Osteocyte (in vitro differentiated cells): ENCODE measurements around the gene REC8. TPM values are rescaled to one million over a fixed set of nuclear protein-coding genes. Genes with fewer than 3 reads are reported as not detected.

Source experiments
- DNase-seq: peaks from one replicate; pipeline ENCODE4 v3.0.0; 2021; ENCODE audit warnings: mixed read lengths; ENCODE audit not compliant: unreplicated experiment; ENCODE audit errors: extremely low spot score
- H3K27ac Mint-ChIP-seq: one replicate; pipeline ENCODE4 v1.8.0; 2021; ENCODE audit warnings: mild to moderate bottlenecking, mixed read lengths; ENCODE audit not compliant: unreplicated experiment
- H3K27me3 Mint-ChIP-seq: one replicate; pipeline ENCODE4 v1.8.0; 2021; ENCODE audit warnings: mixed read lengths; ENCODE audit not compliant: unreplicated experiment
- H3K36me3 Mint-ChIP-seq: one replicate; pipeline ENCODE4 v1.8.0; 2021; ENCODE audit warnings: mixed read lengths; ENCODE audit not compliant: unreplicated experiment
- H3K4me1 Mint-ChIP-seq: one replicate; pipeline ENCODE4 v1.8.0; 2021; ENCODE audit warnings: mixed read lengths; ENCODE audit not compliant: unreplicated experiment
- H3K4me3 Mint-ChIP-seq: one replicate; pipeline ENCODE4 v1.8.0; 2021; ENCODE audit warnings: mild to moderate bottlenecking, moderate library complexity, mixed read lengths; ENCODE audit not compliant: unreplicated experiment
- H3K9me3 Mint-ChIP-seq: one replicate; pipeline ENCODE4 v1.8.0; 2021; ENCODE audit warnings: mixed read lengths; ENCODE audit not compliant: unreplicated experiment
- microRNA-seq: library from miRNA; unstranded; fragments of <30 nt; microRNA quantifications from one replicate; pipeline ENCODE4 v1.1.0, GENCODE V29; 2020; ENCODE audit not compliant: unreplicated experiment
- total RNA-seq: library from RNA; stranded (reverse); gene quantifications from 2 replicates; pipeline ENCODE4 v1.2.1, GENCODE V29; 2021
- TF ChIP-seq, protein P1 (sequence below): fragments of 200-600 bp; sonication (generic); IDR thresholded peaks from 2 replicates; pipeline ENCODE4 v1.5.0; 2021; ENCODE audit warnings: antibody characterized with exemption, mild to moderate bottlenecking, moderate library complexity

REC8 gene
- total RNA-seq, 1 donor from 2014 or later, result 8.1 TPM

GRCh38 chr14:24226473-24226872 lies 54.6 kb downstream of the REC8 start:
- Mint-ChIP-seq H3K27ac (no peak overlapping the region), H3K4me1 (peaks cover 19% of the 10 kb centered on the region), H3K36me3 (no peaks in the 10 kb centered on the region), H3K4me3 (no peak overlapping the region), H3K9me3 (no peaks in the 10 kb centered on the region), H3K27me3 (no peaks in the 10 kb centered on the region)
- DNase-seq, result no peak
- TF ChIP-seq, protein P1, sequence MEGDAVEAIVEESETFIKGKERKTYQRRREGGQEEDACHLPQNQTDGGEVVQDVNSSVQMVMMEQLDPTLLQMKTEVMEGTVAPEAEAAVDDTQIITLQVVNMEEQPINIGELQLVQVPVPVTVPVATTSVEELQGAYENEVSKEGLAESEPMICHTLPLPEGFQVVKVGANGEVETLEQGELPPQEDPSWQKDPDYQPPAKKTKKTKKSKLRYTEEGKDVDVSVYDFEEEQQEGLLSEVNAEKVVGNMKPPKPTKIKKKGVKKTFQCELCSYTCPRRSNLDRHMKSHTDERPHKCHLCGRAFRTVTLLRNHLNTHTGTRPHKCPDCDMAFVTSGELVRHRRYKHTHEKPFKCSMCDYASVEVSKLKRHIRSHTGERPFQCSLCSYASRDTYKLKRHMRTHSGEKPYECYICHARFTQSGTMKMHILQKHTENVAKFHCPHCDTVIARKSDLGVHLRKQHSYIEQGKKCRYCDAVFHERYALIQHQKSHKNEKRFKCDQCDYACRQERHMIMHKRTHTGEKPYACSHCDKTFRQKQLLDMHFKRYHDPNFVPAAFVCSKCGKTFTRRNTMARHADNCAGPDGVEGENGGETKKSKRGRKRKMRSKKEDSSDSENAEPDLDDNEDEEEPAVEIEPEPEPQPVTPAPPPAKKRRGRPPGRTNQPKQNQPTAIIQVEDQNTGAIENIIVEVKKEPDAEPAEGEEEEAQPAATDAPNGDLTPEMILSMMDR, result no peak

DNA sequence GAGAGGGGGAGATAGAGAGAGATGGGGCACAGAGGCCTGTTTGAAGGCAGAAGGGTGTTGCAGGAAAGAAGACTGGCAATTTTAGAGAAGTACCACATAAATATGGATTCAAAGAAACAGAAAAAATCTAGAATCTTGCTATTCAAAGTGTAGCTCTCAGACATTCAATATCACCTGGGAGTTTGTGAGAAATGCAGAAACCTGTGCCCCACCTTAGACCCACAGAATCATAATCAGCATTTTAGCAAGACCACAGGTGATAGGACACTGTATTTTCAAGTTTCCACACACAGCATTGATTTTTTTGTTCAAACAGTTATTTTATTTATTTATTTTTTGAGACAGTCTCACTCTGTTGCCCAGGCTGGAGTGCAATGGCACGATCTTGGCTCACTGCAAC lies 57.0 kb downstream of the REC8 start:
- Mint-ChIP-seq H3K27ac (no peak overlapping the region), H3K36me3 (no peaks in the 10 kb centered on the region), H3K4me1 (peaks cover 28% of the 10 kb centered on the region), H3K27me3 (no peaks in the 10 kb centered on the region), H3K4me3 (no peak overlapping the region), H3K9me3 (no peaks in the 10 kb centered on the region)
- TF ChIP-seq, protein P1, result no peak
- no peak for DNase-seq

Small RNAs within 50 kb of the gene (microRNA-seq; reads per million reads assigned to microRNA genes)
- not detected for gene MIR7703

Other genes starting within 250 kb of the REC8 start
- 19.1 and 19.6 TPM in 2 replicates for gene DHRS4, start 218.3 kb upstream of the REC8 start, total RNA-seq
- gene DHRS4L2, start 183.2 kb upstream of the REC8 start, total RNA-seq, result 15.9 and 17.1 TPM in 2 replicates
- 0.31 and 0.35 TPM in 2 replicates for gene CARMIL3, start 120.1 kb upstream of the REC8 start, total RNA-seq
- gene CPNE6, start 100.5 kb upstream of the REC8 start, total RNA-seq, result not detected in 2 replicates
- 66.0 and 75.1 TPM in 2 replicates for gene PCK2, start 77.8 kb upstream of the REC8 start, total RNA-seq
- gene DCAF11, start 57.3 kb upstream of the REC8 start, total RNA-seq, result 50.2 and 52.8 TPM in 2 replicates
- gene NRL, start 57.1 kb upstream of the REC8 start, total RNA-seq, result 1.2 and 1.9 TPM in 2 replicates
- gene FITM1, start 41.4 kb upstream of the REC8 start, total RNA-seq, result 0.63 and 0.73 TPM in 2 replicates
- gene PSME1, start 35.9 kb upstream of the REC8 start, total RNA-seq, result 154 and 156 TPM in 2 replicates
- gene EMC9, start 30.5 kb upstream of the REC8 start, total RNA-seq, result 13.6 and 15.6 TPM in 2 replicates
- 86.2 and 91.8 TPM in 2 replicates for gene PSME2, start 25.5 kb upstream of the REC8 start, total RNA-seq
- gene RNF31, start 24.6 kb upstream of the REC8 start, total RNA-seq, result 65.9 and 66.5 TPM in 2 replicates
- 58.9 and 62.5 TPM in 2 replicates for gene IRF9, start 10.8 kb upstream of the REC8 start, total RNA-seq
- gene IPO4, start 16.7 kb downstream of the REC8 start, total RNA-seq, result 34.6 and 36.5 TPM in 2 replicates
- 69.5 and 81.8 TPM in 2 replicates for gene TM9SF1, start 23.4 kb downstream of the REC8 start, total RNA-seq
- gene TSSK4, start 33.6 kb downstream of the REC8 start, total RNA-seq, result not detected in 2 replicates
- gene CHMP4A, start 41.4 kb downstream of the REC8 start, total RNA-seq, result 38.1 and 45.3 TPM in 2 replicates
- 23.8 and 25.4 TPM in 2 replicates for gene MDP1, start 44.0 kb downstream of the REC8 start, total RNA-seq
- 158 and 164 TPM in 2 replicates for gene NEDD8, start 60.3 kb downstream of the REC8 start, total RNA-seq
- 61.7 and 68.7 TPM in 2 replicates for gene GMPR2, start 60.8 kb downstream of the REC8 start, total RNA-seq
- gene TINF2, start 70.5 kb downstream of the REC8 start, total RNA-seq, result 69.2 and 75.7 TPM in 2 replicates
- gene TGM1, start 91.1 kb downstream of the REC8 start, total RNA-seq, result 2.1 and 2.3 TPM in 2 replicates
- gene RABGGTA, start 99.5 kb downstream of the REC8 start, total RNA-seq, result 26.1 and 30.8 TPM in 2 replicates
- 24.6 and 27.0 TPM in 2 replicates for gene DHRS1, start 127.7 kb downstream of the REC8 start, total RNA-seq
- gene NOP9, start 127.8 kb downstream of the REC8 start, total RNA-seq, result 27.8 and 28.2 TPM in 2 replicates
- gene CIDEB, start 135.9 kb downstream of the REC8 start, total RNA-seq, result not detected in 2 replicates
- 12.5 and 14.9 TPM in 2 replicates for gene LTB4R2, start 138.1 kb downstream of the REC8 start, total RNA-seq
- 10.0 and 11.3 TPM in 2 replicates for gene LTB4R, start 139.4 kb downstream of the REC8 start, total RNA-seq
- 25.3 and 26.5 TPM in 2 replicates for gene ADCY4, start 163.0 kb downstream of the REC8 start, total RNA-seq
- gene RIPK3, start 167.9 kb downstream of the REC8 start, total RNA-seq, result 0.78 and 1.3 TPM in 2 replicates
- 197 and 223 TPM in 2 replicates for gene NFATC4, start 196.1 kb downstream of the REC8 start, total RNA-seq
- gene NYNRIN, start 226.9 kb downstream of the REC8 start, total RNA-seq, result 39.6 and 40.2 TPM in 2 replicates